DMS153 treated with DMSO at 0.1 percent for 48 hours (cell line): ENCODE results near the gene SNCAIP.
"Not testable (repeated sequence)": the region's sequence is repeated elsewhere in the genome, so short reads cannot be mapped to it uniquely, and the experiment has no call there.

Source experiments
- DNase-seq: peaks from one replicate; lab custom pipeline; 2025; ENCODE audit not compliant: unreplicated experiment; lab: John Stamatoyannopoulos, UW

SNCAIP gene

GRCh38 chr5:122356855-122357254 lies 44.8 kb downstream of the SNCAIP start:
- DNase-seq, result no peak

DNA sequence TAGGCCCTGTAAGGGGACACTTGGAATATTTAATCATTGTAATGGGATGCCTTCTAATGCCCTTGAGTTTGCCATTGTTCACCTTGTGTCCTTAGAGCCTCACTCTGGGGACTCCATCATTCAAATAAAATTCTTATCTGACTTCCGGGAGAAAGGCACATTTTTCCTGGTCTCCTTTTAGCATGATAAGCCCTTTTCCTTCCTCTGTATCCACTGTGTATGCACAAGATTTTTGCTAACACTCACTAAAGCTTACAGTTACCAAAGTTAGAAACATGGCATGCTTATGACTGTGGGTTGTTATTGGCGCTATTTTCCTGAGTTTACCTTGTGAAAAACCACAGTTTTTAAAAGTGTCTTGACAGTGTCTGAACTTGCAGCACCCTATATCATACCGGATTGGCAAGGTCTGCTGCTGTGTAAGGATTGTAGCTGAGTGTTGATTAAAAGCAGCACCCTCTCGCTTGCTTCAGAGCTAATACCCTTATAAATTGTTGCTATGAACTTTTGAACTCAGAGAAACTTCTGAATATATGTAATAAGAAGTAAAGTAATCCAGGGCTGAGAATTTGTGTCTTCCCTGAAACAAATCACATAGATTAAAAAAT lies 46.4 kb downstream of the SNCAIP start:
- no peak for DNase-seq

DNA sequence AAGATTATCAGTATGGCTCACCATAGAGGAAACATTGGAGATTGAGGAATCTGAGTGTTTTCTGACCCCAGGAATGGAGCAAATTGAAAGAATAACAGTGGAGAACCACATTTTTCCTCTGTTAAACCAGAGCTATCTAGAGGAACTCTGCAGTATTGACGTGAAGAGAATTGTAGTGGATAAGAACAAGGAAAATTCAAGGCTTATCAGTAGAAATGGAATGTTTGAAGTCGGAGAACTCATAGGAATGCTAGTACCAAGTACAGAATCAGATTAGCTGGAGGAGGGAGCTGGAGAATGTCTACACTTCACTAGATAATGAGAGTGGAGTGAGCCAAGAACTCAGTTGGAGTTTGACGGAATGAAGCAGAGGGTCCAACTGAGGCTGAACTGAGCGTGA lies 50.3 kb downstream of the SNCAIP start:
- no peak for DNase-seq

GRCh38 chr5:122363623-122364022 lies 51.6 kb downstream of the SNCAIP start:
- no peak for DNase-seq

DNA sequence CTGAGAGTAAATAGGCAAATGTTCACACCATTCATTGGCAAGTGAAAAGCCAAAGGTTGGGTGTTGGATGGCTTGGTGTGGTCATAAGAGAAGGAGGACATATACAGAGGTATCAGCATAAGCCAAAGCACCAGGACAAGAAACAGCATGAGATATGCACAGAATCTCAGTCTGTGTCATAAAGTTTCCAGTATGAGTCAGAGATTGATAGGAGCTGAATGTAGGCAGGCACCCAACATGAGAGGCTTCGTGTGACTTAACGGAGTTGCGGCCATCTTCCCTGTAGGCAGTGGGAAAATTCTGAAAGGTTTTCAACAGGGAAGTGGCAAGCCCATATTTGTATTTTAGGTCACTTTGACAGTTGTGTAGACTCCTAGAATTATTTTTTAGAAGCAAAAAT lies 54.5 kb downstream of the SNCAIP start:
- DNase-seq, result no peak

DNA sequence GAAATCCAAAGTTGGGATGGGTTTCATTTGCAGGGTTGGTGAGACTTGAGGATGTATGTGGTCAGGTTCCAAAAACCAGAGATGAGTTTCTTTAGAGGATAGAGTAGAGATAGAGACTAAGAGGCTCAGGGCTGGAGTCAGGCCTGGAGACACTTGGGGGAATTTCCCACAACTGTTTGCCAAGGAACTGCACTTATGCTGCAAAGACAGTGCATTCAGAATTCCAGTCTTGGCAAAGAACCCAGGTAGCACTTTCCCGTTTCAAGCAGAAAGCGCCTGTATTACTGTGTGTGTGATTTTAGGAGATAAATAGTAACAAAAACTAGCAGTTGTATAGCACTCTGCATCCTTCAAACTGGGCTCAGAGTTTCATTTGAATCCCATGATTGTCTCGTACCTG lies 55.4 kb downstream of the SNCAIP start:
- DNase-seq, result no peak

DNA sequence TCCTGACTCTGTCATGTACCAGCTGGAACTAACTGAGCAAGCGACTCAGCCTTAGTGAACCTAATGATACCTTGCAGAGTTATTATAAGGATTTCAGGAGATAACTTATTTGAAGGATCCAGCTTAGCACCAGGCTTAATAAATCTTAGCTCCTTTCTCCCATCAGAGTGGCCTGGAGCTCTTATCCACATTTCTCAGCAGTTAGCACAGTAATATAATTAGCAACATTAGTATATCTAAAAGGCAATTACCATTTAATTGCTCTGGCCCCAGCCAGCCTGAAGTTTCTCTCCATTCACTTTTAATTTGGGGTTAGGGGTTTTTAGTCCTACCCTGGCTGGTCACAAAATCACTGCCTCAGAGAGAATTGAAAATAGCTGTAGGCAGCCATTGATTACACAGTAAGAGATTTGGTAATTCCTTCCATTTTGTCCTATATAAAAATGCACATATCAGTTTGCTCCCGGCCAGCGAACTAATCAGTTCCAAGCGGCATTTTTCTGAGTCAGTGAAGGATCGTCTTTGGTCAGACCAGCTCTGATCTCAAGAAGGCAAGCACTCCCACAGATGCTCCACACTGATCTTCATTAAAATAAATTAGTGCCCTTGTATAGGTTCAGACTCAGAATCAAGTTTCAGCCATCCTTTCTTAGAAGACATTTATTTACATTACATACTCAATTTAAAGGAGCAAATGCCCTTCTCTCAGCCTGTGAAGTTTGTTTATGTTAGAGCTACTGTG lies 56.6 kb downstream of the SNCAIP start:
- no peak for DNase-seq

DNA sequence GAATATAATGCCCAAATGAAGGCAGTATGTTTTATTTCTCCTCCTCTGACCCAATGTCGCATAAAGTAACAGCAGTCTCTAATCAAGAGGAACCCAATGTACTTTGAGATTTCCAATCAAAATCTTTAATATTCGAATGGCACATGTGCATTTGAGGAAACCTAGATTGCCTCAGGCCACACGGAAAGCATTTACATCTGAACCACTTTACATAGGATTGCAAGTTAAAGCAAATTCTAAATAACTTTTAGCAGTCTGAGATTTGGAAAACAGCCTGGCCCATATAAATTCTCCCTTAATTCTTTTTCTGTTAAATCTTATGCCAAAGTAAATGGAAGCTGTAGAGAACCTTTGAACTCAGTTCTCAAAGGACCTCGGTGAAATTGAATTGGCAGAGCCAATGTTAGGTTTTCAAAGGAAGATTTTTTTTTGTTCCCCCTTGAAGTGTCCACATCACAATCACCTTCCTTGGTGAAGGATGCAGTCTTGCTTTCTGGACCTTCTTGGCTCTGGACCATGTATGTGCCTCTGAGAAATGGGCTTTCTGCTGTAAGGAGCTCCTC lies 57.3 kb downstream of the SNCAIP start:
- no peak for DNase-seq

GRCh38 chr5:122371511-122372151 lies 59.6 kb downstream of the SNCAIP start:
- DNase-seq, result no peak

DNA sequence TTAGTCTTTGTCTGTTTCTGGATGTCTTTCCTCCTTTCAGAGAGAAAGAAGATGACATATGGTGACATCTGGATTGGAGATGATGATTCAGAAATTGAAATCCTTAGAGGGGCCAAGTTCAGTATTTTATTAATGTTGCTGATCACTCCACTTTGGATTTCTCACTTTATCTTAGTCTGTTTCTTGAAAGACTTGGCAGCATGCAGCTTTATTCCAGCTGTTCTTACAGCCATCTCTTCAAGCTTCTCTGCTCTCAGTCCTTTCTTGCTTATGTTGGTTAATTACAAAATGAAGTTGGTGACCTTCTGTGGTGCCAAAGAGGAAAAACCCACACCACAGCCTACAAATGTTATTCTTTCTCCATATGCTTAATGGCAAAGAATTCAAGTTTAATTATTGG lies 62.1 kb downstream of the SNCAIP start:
- DNase-seq, result no peak

GRCh38 chr5:122375801-122376200 lies 63.8 kb downstream of the SNCAIP start:
- no peak for DNase-seq

DNA sequence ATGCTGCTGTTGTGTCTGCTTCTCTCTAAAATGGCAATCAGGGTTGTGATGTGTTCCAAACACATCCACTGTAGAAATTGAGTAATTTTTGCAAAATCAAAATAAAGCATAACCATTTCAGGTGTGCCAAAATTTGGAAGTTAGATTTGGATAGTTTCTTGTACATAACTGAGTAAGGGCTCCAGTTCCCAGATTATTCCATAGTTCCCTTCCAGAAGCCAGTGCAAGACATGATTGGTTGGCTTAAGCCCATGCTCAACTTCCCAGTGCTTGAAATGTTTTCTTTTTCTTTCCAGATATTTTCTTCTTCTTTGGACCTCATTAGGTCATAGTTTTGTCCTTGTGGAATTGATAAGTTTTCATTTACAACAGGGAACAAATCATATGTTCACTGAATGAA lies 64.2 kb downstream of the SNCAIP start:
- no peak for DNase-seq

DNA sequence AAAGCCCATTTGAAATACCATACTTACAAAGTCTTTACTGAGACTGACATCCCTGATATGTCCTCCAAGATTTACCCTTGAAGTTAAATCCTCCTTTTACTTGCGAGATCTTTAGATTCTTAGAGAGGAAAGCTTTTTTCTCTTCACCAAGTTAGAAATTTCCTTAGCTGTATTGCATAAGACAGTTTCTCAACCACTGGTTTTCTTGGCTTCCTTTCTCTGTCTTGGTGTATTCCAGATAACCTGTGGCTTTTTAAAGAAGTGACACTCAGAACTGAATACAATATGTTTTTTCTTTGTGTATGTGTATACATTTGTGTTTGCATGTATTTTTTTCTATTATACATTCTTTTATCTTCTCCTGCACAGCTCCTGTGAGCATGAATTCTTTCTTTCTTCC lies 65.0 kb downstream of the SNCAIP start:
- DNase-seq, result no peak

DNA sequence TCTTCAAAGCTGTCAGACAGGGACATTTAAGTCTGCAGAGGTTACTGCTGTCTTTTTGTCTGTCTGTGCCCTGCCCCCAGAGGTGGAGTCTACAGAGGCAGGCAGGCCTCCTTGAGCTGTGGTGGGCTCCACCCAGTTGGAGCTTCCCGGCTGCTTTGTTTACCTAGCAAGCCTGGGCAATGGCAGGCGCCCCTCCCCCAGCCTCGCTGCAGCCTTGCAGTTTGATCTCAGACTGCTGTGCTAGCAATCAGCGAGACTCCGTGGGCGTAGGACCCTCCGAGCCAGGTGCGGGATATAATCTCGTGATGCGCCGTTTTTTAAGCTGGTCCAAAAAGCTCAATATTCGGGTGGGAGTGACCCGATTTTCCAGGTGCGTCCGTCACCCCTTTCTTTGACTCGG lies 70.9 kb downstream of the SNCAIP start:
- DNase-seq, result not testable (repeated sequence)

DNA sequence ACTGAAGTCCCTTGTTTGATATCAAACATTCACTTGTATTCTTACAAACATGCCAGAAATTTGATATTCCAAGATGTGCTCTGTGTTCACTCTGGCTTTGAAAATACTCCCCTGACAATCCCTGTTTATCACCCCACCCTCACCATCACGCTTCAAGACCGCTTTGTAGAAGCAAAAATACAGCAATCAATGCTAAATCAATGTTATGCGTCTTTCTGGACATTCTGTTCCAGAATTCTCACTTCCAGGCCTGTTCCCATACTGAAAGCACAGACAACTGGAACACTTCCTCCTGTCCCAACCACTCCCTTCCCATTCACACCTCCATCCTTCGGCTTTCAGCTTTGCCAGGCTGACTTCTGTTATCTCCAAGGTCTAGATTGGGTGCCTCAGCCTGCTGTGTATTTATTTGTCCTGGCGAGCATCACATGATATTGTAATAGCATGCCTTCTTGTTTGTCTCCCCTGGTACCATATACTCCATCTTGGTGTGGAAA lies 72.8 kb downstream of the SNCAIP start:
- DNase-seq, result no peak

DNA sequence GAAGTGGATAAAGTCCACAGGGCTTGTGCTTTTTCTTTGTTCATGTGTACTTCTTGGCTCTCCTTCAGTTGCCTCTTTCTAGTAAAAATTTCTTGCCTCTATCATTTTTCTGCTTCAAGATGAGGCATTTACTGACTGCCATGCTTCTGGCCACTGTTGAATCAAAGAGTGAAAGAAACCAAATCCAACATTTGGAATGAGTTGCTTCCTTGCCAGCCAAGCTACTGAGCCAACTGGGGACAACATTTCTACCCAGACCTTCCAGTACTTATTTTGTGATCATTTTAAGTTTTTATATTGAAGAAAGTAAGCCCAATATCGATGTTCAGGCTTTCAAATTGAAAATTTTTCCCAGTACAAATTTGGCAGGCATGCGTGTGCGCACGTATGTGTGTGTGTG lies 73.2 kb downstream of the SNCAIP start:
- no peak for DNase-seq

DNA sequence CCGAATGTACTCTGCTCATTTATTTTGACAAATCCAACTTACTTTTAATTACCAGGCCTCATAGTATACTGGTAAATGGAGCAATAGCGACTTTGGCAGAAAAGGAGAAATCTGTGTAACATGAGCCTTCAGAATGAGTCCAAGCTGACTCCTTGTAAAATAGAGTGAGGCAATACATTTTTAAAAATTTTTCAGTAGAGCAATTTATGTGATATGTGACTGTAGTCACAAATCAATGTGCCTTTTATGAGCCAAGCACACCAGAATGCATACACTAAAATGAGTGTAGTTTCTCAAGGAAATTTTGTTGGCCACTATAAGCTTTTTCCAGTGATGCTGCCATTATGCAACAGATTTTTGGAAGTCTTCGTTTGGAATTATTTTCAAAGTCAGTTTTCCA lies 73.8 kb downstream of the SNCAIP start:
- DNase-seq, result no peak

DNA sequence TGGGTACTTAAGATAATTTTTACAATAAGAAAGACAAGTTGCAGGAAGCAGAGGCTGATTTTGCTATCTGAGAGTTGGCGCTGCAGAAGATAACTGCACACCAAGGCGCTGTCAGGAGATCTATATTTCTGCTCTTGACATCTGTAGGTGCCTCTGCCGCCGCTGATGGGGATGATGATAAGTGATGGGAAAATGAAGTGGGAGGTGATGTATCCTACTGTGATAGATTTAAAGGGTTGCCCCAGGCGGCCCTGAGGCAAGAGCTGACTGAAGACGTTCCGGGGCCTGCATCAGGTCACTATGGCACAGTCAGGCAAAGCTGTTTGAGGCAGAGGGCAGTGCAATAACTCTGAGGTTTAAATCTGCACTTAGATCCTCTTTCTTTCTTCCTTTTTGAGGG lies 78.1 kb downstream of the SNCAIP start:
- no peak for DNase-seq

GRCh38 chr5:122390694-122391093 lies 78.7 kb downstream of the SNCAIP start:
- DNase-seq, result no peak

GRCh38 chr5:122391621-122392020 lies 79.6 kb downstream of the SNCAIP start:
- DNase-seq, result no peak

GRCh38 chr5:122392224-122392623 lies 80.2 kb downstream of the SNCAIP start:
- DNase-seq, result no peak

DNA sequence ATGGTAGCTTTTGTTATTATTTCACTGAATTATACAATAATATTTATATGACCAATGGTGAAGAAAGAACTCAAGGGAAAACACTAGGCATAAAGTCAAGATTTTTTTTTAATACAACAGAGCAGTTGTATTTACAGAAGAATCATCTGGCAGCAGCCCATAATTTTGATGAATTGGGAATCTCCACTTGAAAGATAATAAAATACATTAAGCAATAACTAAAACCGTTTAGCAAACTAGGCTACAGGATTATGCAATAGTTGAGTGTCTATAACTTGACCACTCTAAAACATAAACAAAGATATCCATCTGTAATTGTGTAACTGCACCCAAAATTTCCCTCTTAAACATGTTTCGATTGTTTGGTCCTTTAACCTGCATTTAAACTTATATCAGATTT lies 80.8 kb downstream of the SNCAIP start:
- DNase-seq, result peak; percentile 12
